ENCODE data around the gene SS18L1.

Gene SS18L1

DNA sequence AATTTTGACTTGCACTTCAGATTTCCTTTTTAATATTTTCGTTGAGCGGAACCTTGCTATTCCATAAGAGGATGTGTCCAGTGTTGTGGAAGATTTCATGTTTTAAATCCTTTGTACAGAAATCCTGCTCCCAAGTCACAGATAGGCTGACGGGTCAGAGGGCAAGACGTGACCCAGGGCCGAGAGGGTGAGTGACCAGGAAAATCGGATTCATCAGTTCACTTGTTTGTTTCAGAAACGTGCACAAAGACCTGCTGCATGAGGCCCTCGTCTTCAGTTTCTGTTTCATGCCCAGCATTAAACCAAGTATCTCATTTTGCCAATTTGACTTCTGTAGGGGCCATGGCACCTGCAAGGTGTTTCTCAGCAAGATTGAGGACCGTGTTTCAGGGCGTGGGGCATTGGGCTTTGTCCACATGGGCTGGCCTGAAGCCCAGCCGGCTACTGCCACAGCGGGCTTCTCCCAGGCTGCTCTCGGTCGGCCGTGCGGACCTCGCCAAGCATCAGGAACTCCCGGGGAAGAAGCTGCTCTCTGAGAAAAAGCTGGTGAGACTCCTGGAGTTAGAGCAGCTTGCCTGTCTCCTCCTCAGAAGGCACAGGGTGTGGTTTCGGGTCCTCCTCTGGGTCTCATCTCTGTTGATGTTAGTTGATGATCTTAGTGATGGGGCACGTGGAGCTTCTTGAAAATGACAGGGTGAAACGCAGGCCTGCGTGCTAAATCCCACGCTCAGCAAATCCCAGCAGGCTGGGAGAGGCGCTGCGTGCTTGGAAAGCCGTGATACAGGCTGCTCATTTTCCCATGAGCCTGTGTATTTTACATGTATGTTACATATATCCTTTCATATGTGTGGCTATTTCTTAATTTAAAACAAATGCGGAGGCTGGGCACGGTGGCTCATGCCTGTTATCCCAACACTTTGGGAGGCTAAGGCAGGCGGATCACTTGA is 49.8 kb downstream of the SS18L1 start:
- TF ChIP-seq GATA2 (IDR thresholded peaks at IDR 0.05; ENCODE audit: low read depth, low read length) (no peak), GATA3 (IDR thresholded peaks at IDR 0.05; ENCODE audit: low read depth, low read length) (no peak)

DNA sequence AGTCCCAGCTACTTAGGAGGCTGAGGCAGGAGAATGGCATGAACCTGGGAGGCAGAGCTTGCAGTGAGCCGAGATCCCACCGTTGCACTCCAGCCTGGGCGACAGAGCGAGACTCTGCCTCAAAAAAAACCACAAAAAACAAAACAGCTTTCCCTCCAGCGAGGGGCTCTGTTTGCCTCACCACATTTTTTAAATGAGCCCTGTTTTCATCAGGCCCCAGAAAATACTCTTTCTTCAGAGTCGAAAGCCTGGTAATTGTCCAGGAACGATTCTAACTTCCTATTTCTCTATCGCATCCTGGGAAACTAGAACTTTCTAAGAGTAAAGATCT is 51.5 kb downstream of the SS18L1 start:
- no peak for TF ChIP-seq GATA3 (IDR thresholded peaks at IDR 0.05; ENCODE audit: low read depth, low read length)
- TF ChIP-seq GATA2 (IDR thresholded peaks at IDR 0.05; ENCODE audit: low read depth, low read length), result no peak

GRCh38 chr20:62195736-62196135 is 52.2 kb downstream of the SS18L1 start:
- TF ChIP-seq GATA2 (IDR thresholded peaks at IDR 0.05; ENCODE audit: low read depth, low read length) (no peak), GATA3 (IDR thresholded peaks at IDR 0.05; ENCODE audit: low read depth, low read length) (no peak)

DNA sequence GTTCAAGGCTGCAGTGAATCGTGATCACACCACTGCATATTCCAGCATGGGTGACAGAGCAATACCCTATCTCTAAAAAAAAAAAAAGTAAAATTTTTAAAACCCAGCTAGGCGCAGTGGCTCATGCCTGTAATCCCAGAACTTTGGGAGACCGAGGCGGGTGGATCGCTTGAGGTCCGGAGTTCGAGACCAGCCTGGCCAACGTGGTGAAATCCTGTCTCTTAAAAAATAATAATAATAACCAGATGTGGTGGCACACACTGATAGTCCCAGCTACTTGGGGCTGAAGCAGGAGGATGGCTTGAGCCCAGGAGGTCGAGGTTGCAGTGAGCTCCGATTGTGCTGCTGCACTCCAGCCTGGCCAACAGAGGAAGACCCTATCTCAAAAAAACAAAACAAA is 52.7 kb downstream of the SS18L1 start:
- TF ChIP-seq GATA3 (IDR thresholded peaks at IDR 0.05; ENCODE audit: low read depth, low read length) (no peak), GATA2 (IDR thresholded peaks at IDR 0.05; ENCODE audit: low read depth, low read length) (no peak)

DNA sequence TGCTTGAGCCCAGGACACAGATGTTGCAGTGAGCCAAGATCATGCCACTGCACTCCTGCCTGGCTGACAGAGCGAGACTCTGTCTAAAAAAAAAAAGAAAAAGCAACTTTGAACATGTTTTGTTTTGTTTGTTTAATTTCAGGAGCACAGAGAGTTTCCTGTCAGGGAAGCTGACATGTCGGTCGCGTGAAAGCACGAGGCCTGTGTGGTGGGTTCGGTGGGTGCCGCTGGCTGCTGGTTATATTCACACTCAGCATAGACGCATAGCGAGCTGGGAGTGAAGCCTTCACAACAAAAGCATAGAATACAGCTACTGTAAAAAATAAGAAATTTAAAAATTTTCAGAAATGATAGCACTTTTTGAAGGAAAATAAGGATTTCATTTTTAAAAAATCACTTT is 53.7 kb downstream of the SS18L1 start:
- no peak for TF ChIP-seq GATA3 (IDR thresholded peaks at IDR 0.05; ENCODE audit: low read depth, low read length)
- TF ChIP-seq GATA2 (IDR thresholded peaks at IDR 0.05; ENCODE audit: low read depth, low read length), result no peak

- TF ChIP-seq GATA3 (IDR thresholded peaks at IDR 0.05; ENCODE audit: low read depth, low read length) (no peak), GATA2 (IDR thresholded peaks at IDR 0.05; ENCODE audit: low read depth, low read length) (no peak)
These were observed 54.2 kb downstream of the SS18L1 start for GRCh38 chr20:62197801-62198200.

GRCh38 chr20:62198496-62198895 is 54.9 kb downstream of the SS18L1 start:
- TF ChIP-seq GATA3 (IDR thresholded peaks at IDR 0.05; ENCODE audit: low read depth, low read length) (no peak), GATA2 (IDR thresholded peaks at IDR 0.05; ENCODE audit: low read depth, low read length) (no peak)

- TF ChIP-seq GATA2 (IDR thresholded peaks at IDR 0.05; ENCODE audit: low read depth, low read length), result no peak
These were observed 55.4 kb downstream of the SS18L1 start for GRCh38 chr20:62198931-62199330.

- TF ChIP-seq GATA2 (IDR thresholded peaks at IDR 0.05; ENCODE audit: low read depth, low read length) (no peak), GATA3 (IDR thresholded peaks at IDR 0.05; ENCODE audit: low read depth, low read length) (no peak)
These were observed 57.1 kb downstream of the SS18L1 start for GRCh38 chr20:62200491-62201172.

DNA sequence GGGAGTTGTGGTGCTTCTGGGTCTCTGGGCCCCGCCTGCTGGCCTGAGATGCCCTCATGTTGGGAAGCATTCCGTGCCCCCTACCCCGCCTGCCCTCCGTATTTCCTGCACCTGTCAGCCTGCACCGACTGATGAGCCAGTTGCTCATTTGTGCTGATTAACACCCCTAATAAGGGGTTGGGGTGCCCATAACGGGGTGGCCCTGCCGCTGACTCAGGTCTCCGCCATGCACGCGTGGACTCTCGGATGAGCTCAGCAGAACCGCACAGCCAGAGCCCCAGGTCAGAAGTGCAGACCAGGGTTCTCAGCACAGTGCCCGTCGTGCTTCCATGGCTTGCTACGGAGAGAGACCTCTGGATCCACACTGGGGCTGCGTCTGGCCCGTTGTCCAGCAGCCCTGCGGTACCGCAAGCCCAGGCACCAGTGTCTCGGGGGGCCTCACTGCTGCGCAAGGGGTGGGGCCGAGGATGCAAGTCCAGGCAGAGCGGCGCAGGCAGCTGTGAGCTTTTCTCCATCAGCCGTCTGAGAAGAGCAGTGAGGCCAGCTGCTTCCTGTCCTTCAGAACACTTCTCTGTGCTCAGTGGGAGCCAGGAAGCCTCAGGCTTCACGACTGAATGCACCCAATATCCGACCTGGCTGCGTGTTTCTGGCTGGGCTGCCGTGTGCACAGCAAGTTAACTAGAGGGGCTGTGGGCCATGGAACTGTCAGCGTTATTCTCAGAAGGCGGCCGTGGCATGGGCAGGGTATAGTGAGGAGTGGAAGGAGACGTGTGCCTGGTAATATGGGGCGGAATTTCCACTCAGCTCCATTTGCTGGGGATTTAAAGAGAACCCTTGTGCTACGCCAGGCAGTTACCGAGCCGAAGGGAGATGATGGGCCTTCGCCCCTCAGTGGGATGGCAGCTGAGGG is 57.9 kb downstream of the SS18L1 start:
- TF ChIP-seq GATA2 (IDR thresholded peaks at IDR 0.05; ENCODE audit: low read depth, low read length), result no peak
- no peak for TF ChIP-seq GATA3 (IDR thresholded peaks at IDR 0.05; ENCODE audit: low read depth, low read length)

DNA sequence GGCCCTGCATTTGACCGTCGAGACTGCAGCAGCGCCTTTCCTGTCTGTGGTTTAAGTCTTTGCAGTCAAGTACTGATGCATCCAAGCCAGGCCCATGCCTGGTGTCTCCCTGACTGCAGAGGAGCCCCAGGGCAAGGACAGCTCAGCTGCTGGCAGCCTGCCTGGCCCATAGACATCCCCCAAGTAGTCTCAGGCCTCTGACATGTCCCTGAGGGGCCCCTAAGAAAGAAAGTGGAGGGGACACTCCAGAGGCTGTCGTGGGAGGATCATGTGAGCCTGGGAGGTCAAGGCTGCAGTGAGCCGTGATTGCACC is 58.5 kb downstream of the SS18L1 start:
- TF ChIP-seq GATA3 (IDR thresholded peaks at IDR 0.05; ENCODE audit: low read depth, low read length), result no peak
- TF ChIP-seq GATA2 (IDR thresholded peaks at IDR 0.05; ENCODE audit: low read depth, low read length), result no peak

GRCh38 chr20:62202676-62203377 is 59.3 kb downstream of the SS18L1 start:
- no peak for TF ChIP-seq GATA2 (IDR thresholded peaks at IDR 0.05; ENCODE audit: low read depth, low read length)
- TF ChIP-seq GATA3 (IDR thresholded peaks at IDR 0.05; ENCODE audit: low read depth, low read length), result no peak

GRCh38 chr20:62203378-62204030 is 59.9 kb downstream of the SS18L1 start:
- no peak for TF ChIP-seq GATA3 (IDR thresholded peaks at IDR 0.05; ENCODE audit: low read depth, low read length)
